CD4-positive, alpha-beta T cell treated with Interleukin-6 at 100 ng/mL for 8 hours (primary cell): ENCODE data around the gene OGFR.

Experiments
- DNase-seq: peaks from one replicate; pipeline ENCODE4 v3.0.0-alpha.2; 2020; ENCODE audit warnings: mixed read lengths, low spot score

The OGFR gene

GRCh38 chr20:62825986-62826645, 21.5 kb downstream of the OGFR start:
- DNase-seq, result no peak

- DNase-seq, result no peak
Observed at GRCh38 chr20:62826646-62827310, 22.1 kb downstream of the OGFR start.

- no peak for DNase-seq
Observed at GRCh38 chr20:62827311-62828038, 22.8 kb downstream of the OGFR start.

GRCh38 chr20:62828051-62828450, 23.4 kb downstream of the OGFR start:
- DNase-seq, result no peak

- DNase-seq, result no peak
Observed at GRCh38 chr20:62828511-62829230, 24.0 kb downstream of the OGFR start.

GRCh38 chr20:62829231-62830230, 24.9 kb downstream of the OGFR start:
- no peak for DNase-seq

GRCh38 chr20:62830251-62830650, 25.6 kb downstream of the OGFR start:
- DNase-seq, result no peak

GRCh38 chr20:62830821-62831220, 26.2 kb downstream of the OGFR start:
- DNase-seq, result no peak

- DNase-seq, result no peak
Observed at GRCh38 chr20:62831361-62831788, 26.7 kb downstream of the OGFR start.

GRCh38 chr20:62831854-62832211, 27.2 kb downstream of the OGFR start:
- no peak for DNase-seq

GRCh38 chr20:62832212-62832922, 27.7 kb downstream of the OGFR start:
- DNase-seq, result no peak

- DNase-seq, result no peak
Observed at GRCh38 chr20:62832951-62833391, 28.3 kb downstream of the OGFR start.

GRCh38 chr20:62834967-62835730, 30.5 kb downstream of the OGFR start:
- no peak for DNase-seq

GRCh38 chr20:62835931-62836861, 31.6 kb downstream of the OGFR start:
- DNase-seq, result no peak

- no peak for DNase-seq
Observed at GRCh38 chr20:62836967-62837490, 32.4 kb downstream of the OGFR start.

GRCh38 chr20:62837790-62838127, 33.1 kb downstream of the OGFR start:
- no peak for DNase-seq

- DNase-seq, result no peak
Observed at GRCh38 chr20:62838128-62838891, 33.7 kb downstream of the OGFR start.

GRCh38 chr20:62839261-62839660, 34.6 kb downstream of the OGFR start:
- DNase-seq, result no peak
